Gastroesophageal sphincter (tissue), 4 donors: ENCODE data around the gene IER2. TPM values are rescaled to one million over a fixed set of nuclear protein-coding genes. Genes with fewer than 3 reads are reported as not detected.

Experiments used
- ATAC-seq: fragments of 150-250 bp; one replicate; pipeline ENCODE4 v1.9.1; 2016; ENCODE audit warnings: mild to moderate bottlenecking, moderate library complexity
- H3K27ac ChIP-seq, 4 donors: fragments of 200-600 bp; sonication (generic) in 3 of 4; 1 replicate in 3 of 4; 2 replicates in 1 of 4; pipeline ENCODE4 v1.5.1; 2016 to 2019
- H3K27me3 ChIP-seq: fragments of 200-600 bp; sonication (generic); one replicate; pipeline ENCODE4 v1.5.1; 2019
- H3K36me3 ChIP-seq, 2 donors: fragments of 200-600 bp; sonication (generic); one replicate each; pipeline ENCODE4 v1.5.1; 2019; ENCODE audit warnings: control low read depth in 1 of 2
- H3K4me1 ChIP-seq, 3 donors: fragments of 200-600 bp; sonication (generic); 1 replicate in 2 of 3; 2 replicates in 1 of 3; pipeline ENCODE4 v1.5.1; 2016 to 2019; ENCODE audit warnings: control low read depth in 2 of 3
- H3K4me3 ChIP-seq, 2 donors: fragments of 200-600 bp; sonication (generic); one replicate each; pipeline ENCODE4 v1.5.1; 2019; ENCODE audit warnings: mild to moderate bottlenecking in 1 of 2, moderate library complexity in 1 of 2
- H3K9me3 ChIP-seq, 3 donors: fragments of 200-600 bp; sonication (generic); one replicate each; pipeline ENCODE4 v1.5.1; 2017 to 2019; ENCODE audit warnings: control low read depth in 2 of 3
- EP300 ChIP-seq: sonication (generic); formaldehyde crosslinking; IDR thresholded peaks from one replicate; pipeline ENCODE4 v1.6.1; 2017; ENCODE audit warnings: antibody characterized with exemption, mild to moderate bottlenecking
- POLR2A ChIP-seq, 2 donors: fragments of 450-650 bp; IDR thresholded peaks; one replicate each; pipeline ENCODE4 v1.6.1; 2017; ENCODE audit warnings: antibody characterized with exemption in 2 of 2, mild to moderate bottlenecking in 2 of 2, moderate library complexity in 1 of 2
- POLR2AphosphoS5 ChIP-seq: sonication (generic); formaldehyde crosslinking; IDR thresholded peaks from one replicate; pipeline ENCODE4 v1.6.1; 2017; ENCODE audit warnings: antibody characterized with exemption
- WGBS, 2 donors: methylation state at CpG; one replicate each; pipeline ENCODE4 v1.1.5; 2018; ENCODE audit warnings: low coverage in 1 of 2; 5-methylcytosine and 5-hydroxymethylcytosine counted together
- total RNA-seq, 4 donors: library from RNA; depleted of rRNA; stranded (reverse); fragments of >200 nt; gene quantifications; one replicate each; pipeline ENCODE4 v1.1.0, GENCODE V29; 2016
- TF ChIP-seq, protein P1 (sequence below), 4 experiments: fragments of 200-600 bp in 2 of 4; fragments of 450-650 bp in 2 of 4; sonication (generic) in 1 of 4; IDR thresholded peaks; one replicate each; pipeline ENCODE4 v1.5.1; 2017 to 2019; ENCODE audit warnings: antibody characterized with exemption in 4 of 4, mild to moderate bottlenecking in 2 of 4, moderate library complexity in 2 of 4

The IER2 gene, protein sequence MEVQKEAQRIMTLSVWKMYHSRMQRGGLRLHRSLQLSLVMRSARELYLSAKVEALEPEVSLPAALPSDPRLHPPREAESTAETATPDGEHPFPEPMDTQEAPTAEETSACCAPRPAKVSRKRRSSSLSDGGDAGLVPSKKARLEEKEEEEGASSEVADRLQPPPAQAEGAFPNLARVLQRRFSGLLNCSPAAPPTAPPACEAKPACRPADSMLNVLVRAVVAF
- 10 to 100 TPM; 33.8 to 62.1 (median 48.0) TPM for total RNA-seq

DNA sequence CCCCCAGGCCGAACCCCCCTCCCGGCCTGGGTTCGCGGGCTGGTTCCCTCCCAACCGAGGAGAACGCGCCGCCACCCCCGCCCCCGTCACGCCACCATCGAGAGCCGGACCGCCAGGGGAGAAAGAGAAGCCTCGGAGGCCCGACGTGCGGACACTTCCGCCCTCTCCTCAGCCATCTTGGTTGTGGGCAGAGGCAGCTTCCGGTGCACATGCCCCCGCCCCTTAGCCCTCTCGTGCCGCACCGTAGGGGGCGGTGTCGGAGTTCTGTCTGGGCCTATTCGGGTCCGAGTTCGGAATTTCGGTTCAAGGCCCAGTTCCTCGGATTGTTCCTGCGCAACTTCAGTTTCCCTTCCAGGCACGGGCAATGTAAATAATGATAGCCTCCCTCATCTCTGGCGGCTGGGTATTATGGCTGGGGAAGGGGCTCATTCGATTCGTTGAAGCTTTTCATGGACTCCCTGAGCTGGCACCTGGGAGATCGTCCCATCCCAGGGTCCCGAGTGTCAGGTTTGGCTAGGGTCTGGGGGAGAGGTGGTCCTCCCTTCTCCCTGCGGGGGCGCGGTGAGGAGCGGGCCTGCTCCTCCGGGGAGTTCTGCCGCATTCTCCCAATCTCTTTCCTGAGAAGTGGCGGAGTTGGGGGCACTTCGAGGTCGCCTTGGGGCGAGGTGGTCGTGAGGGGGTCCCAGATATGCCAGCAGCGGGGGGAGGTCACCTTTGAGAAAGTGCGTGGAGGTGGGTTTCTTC lies at the start of gene IER2, which contains the start of gene STX10:
TSS of gene IER2 (plus strand) at position 225 of the 744 bp plus-strand sequence. CDS start 2,776 bp downstream, outside the sequence.
TSS of gene STX10 (minus strand) at position 189 of the 744 bp plus-strand sequence. CDS start 202 bp downstream, outside the sequence.
- peak; percentile 71 for ATAC-seq
- Histone ChIP-seq H3K27me3 (no peaks in the 10 kb centered on the region), H3K36me3 (peaks cover 0 to 11% of the 10 kb centered on the region in 2 donors), H3K4me3 (peak within 1 kb of the TSS; percentile 94 to 96), H3K27ac (peak within 1 kb of the TSS; percentile 98 to 100 (median 99)), H3K9me3 (no peaks in the 10 kb centered on the region), H3K4me1 (peaks cover 0 to 56% (median 12%) of the 10 kb centered on the region in 3 donors)
- no peak for TF ChIP-seq EP300
- TF ChIP-seq, protein P1, sequence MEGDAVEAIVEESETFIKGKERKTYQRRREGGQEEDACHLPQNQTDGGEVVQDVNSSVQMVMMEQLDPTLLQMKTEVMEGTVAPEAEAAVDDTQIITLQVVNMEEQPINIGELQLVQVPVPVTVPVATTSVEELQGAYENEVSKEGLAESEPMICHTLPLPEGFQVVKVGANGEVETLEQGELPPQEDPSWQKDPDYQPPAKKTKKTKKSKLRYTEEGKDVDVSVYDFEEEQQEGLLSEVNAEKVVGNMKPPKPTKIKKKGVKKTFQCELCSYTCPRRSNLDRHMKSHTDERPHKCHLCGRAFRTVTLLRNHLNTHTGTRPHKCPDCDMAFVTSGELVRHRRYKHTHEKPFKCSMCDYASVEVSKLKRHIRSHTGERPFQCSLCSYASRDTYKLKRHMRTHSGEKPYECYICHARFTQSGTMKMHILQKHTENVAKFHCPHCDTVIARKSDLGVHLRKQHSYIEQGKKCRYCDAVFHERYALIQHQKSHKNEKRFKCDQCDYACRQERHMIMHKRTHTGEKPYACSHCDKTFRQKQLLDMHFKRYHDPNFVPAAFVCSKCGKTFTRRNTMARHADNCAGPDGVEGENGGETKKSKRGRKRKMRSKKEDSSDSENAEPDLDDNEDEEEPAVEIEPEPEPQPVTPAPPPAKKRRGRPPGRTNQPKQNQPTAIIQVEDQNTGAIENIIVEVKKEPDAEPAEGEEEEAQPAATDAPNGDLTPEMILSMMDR (IDR thresholded peaks at IDR 0.05) = peak in 3 of 4 experiments; percentile 65 to 79 (median 68)
- peak; percentile 95 for TF ChIP-seq POLR2AphosphoS5
- peak; percentile 77 to 82 for TF ChIP-seq POLR2A (IDR thresholded peaks at IDR 0.05)
- 0% methylated on average over 8 of the region's 51 CpGs; no CpG with 5 or more reads in 1 of the 2 donors for WGBS, 2 donors

DNA sequence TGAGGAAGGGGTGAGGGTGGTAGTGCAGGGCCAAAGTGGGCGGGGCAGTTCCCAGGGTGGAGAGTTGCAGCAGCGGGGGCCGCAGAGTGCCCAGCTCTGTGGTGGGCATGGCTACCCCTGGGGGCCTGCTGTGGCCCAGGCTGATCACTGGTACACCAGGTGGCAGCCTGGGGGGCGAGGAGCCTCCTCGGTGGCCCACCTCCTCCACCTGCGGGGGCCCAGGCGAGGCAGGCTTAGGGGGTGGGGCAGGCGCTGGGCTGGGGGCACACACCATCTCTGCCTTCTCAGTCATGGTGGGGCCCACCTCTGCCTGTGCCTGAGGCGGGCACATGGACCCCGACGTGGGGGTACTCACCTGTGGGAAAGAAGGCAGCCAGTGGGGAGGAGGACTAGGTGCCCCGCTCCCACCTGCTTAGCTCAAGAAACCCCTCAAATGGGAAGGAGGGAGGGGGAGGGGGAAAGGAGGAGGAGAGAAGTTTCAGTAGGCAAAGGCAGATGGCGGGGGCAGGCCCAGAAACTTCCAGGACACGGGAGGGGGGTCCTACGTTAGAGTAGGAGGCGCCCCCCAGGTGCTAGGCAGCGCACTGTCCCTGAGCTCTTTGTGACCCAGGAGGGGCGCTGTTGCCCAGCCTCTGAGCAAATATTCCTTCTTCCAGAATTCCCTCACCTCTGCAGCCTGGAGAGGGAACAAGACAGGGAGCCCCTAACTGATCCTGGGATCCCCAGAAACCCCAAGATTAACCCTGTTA lies 49.2 kb upstream of the IER2 start:
- peak overlapping the region in 3 of 4 donors; percentile 80 to 89 (median 85) for H3K27ac ChIP-seq

DNA sequence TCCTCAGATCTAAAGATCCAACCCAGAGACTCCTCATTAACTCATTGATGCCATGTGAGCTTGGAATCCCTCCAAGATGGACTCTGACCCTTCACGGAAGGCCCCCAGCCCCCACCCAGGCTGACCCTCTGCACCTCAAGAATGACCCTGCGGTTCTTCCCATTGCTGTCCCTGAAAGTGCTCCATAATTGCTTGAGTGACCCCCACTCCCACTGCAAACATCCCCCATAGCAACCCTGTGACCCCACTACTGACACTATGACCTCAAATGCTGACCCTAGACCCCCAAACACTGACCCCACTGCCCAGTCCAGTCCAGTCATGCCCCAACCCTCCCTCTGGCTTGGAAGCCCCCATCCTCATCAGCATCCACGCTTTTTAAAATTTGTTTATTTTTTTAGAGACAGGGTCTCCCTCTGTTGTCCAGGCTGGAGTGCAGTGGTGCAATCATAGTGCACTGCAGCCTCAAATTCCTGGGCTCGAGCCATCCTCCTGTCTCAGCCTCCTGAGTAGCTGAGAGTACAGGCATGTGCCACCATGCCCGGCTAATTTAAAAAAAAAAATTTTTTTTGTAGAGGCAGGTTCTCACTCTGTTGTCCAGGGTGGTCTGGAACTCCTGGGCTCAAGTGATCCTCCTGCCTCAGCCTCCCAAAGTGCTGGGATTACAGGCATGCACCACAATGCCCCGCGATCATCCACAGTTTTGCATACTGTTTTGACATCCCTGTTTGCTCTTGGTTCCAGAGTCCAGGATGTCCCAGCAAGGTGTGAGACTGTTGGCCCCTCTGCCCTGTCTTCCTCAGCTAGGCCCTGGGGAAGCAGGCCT lies 48.4 kb upstream of the IER2 start:
- no peak for ATAC-seq
- Histone ChIP-seq H3K27ac (peak overlapping the region in 3 of 4 donors; percentile 80 to 89 (median 85)), H3K36me3 (peaks cover 0 to 9% of the 10 kb centered on the region in 2 donors), H3K9me3 (no peaks in the 10 kb centered on the region), H3K27me3 (peaks cover 13% of the 10 kb centered on the region), H3K4me3 (peak overlapping the region; percentile 20 to 52), H3K4me1 (peaks cover 0 to 79% (median 13%) of the 10 kb centered on the region in 3 donors)
- WGBS, 2 donors = 75 to 83% methylated on average over 4 to 5 of the region's 7 CpGs
- TF ChIP-seq POLR2A (IDR thresholded peaks at IDR 0.05) (no peak), EP300 (no peak), POLR2AphosphoS5 (no peak)
- TF ChIP-seq, protein P1 (IDR thresholded peaks at IDR 0.05) = no peak

More for the DNA sequence above, 49.2 kb upstream of the IER2 start:
- 61 to 87% methylated on average over 3 to 6 of the region's 18 CpGs for WGBS, 2 donors
- H3K9me3 ChIP-seq = no peaks in the 10 kb centered on the region
- H3K36me3 ChIP-seq = peaks cover 0 to 7% of the 10 kb centered on the region in 2 donors
- H3K4me1 ChIP-seq = peaks cover 0 to 87% (median 17%) of the 10 kb centered on the region in 3 donors
- no peak for ATAC-seq
- TF ChIP-seq, protein P1 (IDR thresholded peaks at IDR 0.05) = peak in 2 of 4 experiments; percentile 7 to 27
- no peak for TF ChIP-seq POLR2A (IDR thresholded peaks at IDR 0.05)
- peaks cover 13% of the 10 kb centered on the region for H3K27me3 ChIP-seq
- peak overlapping the region in 1 of 2 donors; percentile 52 for H3K4me3 ChIP-seq

DNA sequence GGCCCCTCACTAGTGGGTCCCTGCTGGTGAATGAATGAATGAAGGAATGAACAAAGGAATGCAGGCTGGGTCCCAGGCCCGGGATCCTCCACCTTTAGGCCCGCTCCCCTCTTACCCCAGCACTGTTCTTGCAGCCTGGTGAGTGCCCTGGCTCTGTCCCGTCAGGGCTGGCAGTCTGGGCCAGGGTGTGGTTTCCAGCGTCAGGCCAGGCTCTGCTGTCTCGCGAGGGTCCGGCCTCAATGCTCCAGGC lies 47.9 kb upstream of the IER2 start:
- H3K4me3 ChIP-seq = peak overlapping the region; percentile 20 to 52
- H3K4me1 ChIP-seq = peaks cover 0 to 76% (median 13%) of the 10 kb centered on the region in 3 donors
- H3K9me3 ChIP-seq = no peaks in the 10 kb centered on the region
- peaks cover 12% of the 10 kb centered on the region for H3K27me3 ChIP-seq
- TF ChIP-seq, protein P1 (IDR thresholded peaks at IDR 0.05) = no peak
- TF ChIP-seq POLR2AphosphoS5 = no peak
- TF ChIP-seq POLR2A (IDR thresholded peaks at IDR 0.05) = no peak
- no peak for TF ChIP-seq EP300
- 24% methylated on average over 2 of the region's 7 CpGs; no CpG with 5 or more reads in 1 of the 2 donors for WGBS, 2 donors
- ATAC-seq = no peak
- peak overlapping the region; percentile 6 to 89 (median 77) for H3K27ac ChIP-seq
- H3K36me3 ChIP-seq = peaks cover 0 to 14% of the 10 kb centered on the region in 2 donors
